Adrenal gland (tissue), 5 donors: ENCODE results near the gene ABCF3.

Source experiments
- POLR2A ChIP-seq, 2 donors: fragments of 450-650 bp; IDR thresholded peaks; one replicate each; pipeline ENCODE4 v1.6.1; 2017; ENCODE audit warnings: antibody characterized with exemption in 2 of 2, mild to moderate bottlenecking in 2 of 2, moderate library complexity in 1 of 2
- TF ChIP-seq, protein P1 (sequence below), 6 experiments: fragments of 450-650 bp in 4 of 6; fragments of 200-600 bp in 2 of 6; sonication (generic) in 1 of 6; IDR thresholded peaks; 1 replicate in 5 of 6; 2 replicates in 1 of 6; pipeline versions ENCODE4 v1.5.1 to v1.8.0; 2016 to 2021; ENCODE audit warnings: antibody characterized with exemption in 6 of 6, mild to moderate bottlenecking in 2 of 6, moderate library complexity in 1 of 6
- donor health status: DM: no; HTN: no; CAD: no.

DNA sequence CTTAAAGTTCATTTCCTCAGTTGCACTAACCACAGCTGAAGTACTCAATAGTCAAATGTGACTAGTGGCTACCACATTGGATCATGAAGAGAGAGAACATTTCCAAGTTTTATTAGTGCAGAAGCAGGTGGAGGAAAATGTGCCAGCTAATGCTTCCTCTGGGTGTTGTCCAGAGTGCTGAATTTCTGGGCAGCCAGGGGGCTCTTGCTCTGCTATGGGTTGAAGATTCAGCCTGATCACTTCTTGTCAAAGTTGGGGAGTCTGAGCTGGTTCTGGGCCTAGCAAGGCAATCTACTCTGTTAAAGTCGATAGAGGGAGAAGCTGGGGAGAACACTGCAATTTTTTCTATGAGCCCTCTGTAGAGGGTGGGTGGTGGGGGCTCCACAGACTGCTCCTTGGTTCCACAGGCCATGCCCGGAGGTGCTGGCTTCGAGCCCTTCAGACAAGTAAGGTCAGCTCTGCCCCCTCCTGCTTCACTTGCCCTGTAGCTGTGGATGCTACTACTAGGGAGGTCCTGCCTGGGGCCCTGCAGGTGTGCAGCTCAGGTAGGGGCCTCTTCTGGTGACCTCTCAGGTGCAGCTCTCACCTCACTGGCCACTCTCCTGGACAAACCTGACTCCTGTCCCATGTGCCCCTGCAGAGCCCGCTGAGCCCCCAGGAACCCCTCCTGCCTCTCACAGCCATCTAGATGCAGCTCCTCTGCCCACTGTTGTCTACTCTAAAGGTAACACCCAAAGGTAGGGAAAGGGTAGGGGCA, 54.6 kb downstream of the ABCF3 start:
- TF ChIP-seq, protein P1, sequence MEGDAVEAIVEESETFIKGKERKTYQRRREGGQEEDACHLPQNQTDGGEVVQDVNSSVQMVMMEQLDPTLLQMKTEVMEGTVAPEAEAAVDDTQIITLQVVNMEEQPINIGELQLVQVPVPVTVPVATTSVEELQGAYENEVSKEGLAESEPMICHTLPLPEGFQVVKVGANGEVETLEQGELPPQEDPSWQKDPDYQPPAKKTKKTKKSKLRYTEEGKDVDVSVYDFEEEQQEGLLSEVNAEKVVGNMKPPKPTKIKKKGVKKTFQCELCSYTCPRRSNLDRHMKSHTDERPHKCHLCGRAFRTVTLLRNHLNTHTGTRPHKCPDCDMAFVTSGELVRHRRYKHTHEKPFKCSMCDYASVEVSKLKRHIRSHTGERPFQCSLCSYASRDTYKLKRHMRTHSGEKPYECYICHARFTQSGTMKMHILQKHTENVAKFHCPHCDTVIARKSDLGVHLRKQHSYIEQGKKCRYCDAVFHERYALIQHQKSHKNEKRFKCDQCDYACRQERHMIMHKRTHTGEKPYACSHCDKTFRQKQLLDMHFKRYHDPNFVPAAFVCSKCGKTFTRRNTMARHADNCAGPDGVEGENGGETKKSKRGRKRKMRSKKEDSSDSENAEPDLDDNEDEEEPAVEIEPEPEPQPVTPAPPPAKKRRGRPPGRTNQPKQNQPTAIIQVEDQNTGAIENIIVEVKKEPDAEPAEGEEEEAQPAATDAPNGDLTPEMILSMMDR (IDR thresholded peaks at IDR 0.05), result peak in 1 of 6 experiments; percentile 8
- no peak for TF ChIP-seq POLR2A (IDR thresholded peaks at IDR 0.05)
